Keratinocyte (primary cell): ENCODE data around the gene GSKIP. TPM values are rescaled to one million over a fixed set of nuclear protein-coding genes. Genes with fewer than 3 reads are reported as not detected.
A peak's percentile ranks its signal among the peaks of the same experiment; 100 is the strongest.

Experiments used
- DNase-seq: peaks from one replicate; pipeline ENCODE4 v3.0.0-alpha.2; 2011; ENCODE audit warnings: low read depth, missing footprints, low spot score
- FAIRE-seq: peaks from 2 replicates; lab custom pipeline; 2011; peaks lifted over from hg19 to GRCh38; lab: Jason Lieb, UNC
- H2AFZ ChIP-seq: 2 replicates; pipeline ENCODE4 v1.6.0; 2012; ENCODE audit warnings: low read length, control low read depth, inconsistent platforms; ENCODE audit not compliant: control insufficient read depth
- H3K27ac ChIP-seq: 2 replicates; pipeline ENCODE4 v1.5.1; 2011; ENCODE audit warnings: low read length; ENCODE audit not compliant: control insufficient read depth, insufficient read depth
- H3K27me3 ChIP-seq: 3 replicates; pipeline ENCODE4 v1.6.0; 2011; ENCODE audit warnings: low read length; ENCODE audit not compliant: control insufficient read depth, insufficient read depth; ENCODE audit errors: extremely low read depth
- H3K36me3 ChIP-seq, 2 experiments: 2 replicates in 1 of 2; 3 replicates in 1 of 2; pipeline ENCODE4 v1.5.1; 2011; ENCODE audit warnings: low read length in 2 of 2, mild to moderate bottlenecking in 1 of 2; ENCODE audit not compliant: control insufficient read depth in 2 of 2, insufficient read depth in 2 of 2; ENCODE audit errors: extremely low read depth in 1 of 2
- H3K4me1 ChIP-seq: 3 replicates; pipeline ENCODE4 v1.5.1; 2011; ENCODE audit warnings: low read length; ENCODE audit not compliant: control insufficient read depth, insufficient read depth; ENCODE audit errors: extremely low read depth
- H3K4me2 ChIP-seq: 3 replicates; pipeline ENCODE4 v1.6.0; 2011; ENCODE audit warnings: low read depth, low read length; ENCODE audit not compliant: control insufficient read depth, insufficient read depth; ENCODE audit errors: extremely low read depth
- H3K4me3 ChIP-seq, 3 experiments: fragments of 200-600 bp in 1 of 3; sonication (generic) in 1 of 3; 2 replicates in 2 of 3; 3 replicates in 1 of 3; pipeline ENCODE4 v1.5.1; 2011 to 2016; ENCODE audit warnings: low read length in 3 of 3, mild to moderate bottlenecking in 3 of 3, control low read depth in 2 of 3, inconsistent platforms in 1 of 3, low read depth in 1 of 3, mixed read lengths in 1 of 3, mixed run types in 1 of 3, moderate library complexity in 1 of 3; ENCODE audit not compliant: control insufficient read depth in 2 of 3, insufficient read depth in 2 of 3; ENCODE audit errors: extremely low read depth in 1 of 3
- H3K79me2 ChIP-seq: 2 replicates; pipeline ENCODE4 v1.6.0; 2012; ENCODE audit warnings: low read length; ENCODE audit not compliant: control insufficient read depth, insufficient read depth
- H3K9ac ChIP-seq: 3 replicates; pipeline ENCODE4 v1.6.0; 2011; ENCODE audit warnings: low read length; ENCODE audit not compliant: control insufficient read depth, insufficient read depth; ENCODE audit errors: extremely low read depth
- H3K9me1 ChIP-seq: 3 replicates; pipeline ENCODE4 v1.6.0; 2011; ENCODE audit warnings: low read length; ENCODE audit not compliant: control insufficient read depth, insufficient read depth; ENCODE audit errors: extremely low read depth
- H3K9me3 ChIP-seq: 2 replicates; pipeline ENCODE4 v1.5.1; 2012; ENCODE audit warnings: low read depth, low read length; ENCODE audit not compliant: control insufficient read depth
- H4K20me1 ChIP-seq: 3 replicates; pipeline ENCODE4 v1.6.0; 2011; ENCODE audit warnings: low read length; ENCODE audit not compliant: control insufficient read depth, insufficient read depth; ENCODE audit errors: extremely low read depth
- CTCF ChIP-seq, 3 experiments: IDR thresholded peaks in 1 of 3; conservative IDR thresholded peaks in 1 of 3; optimal IDR thresholded peaks in 1 of 3; 2 replicates in 2 of 3; 3 replicates in 1 of 3; pipeline versions ENCODE3 to v1.5.1; 2011; ENCODE audit warnings: low read length in 3 of 3, mild to moderate bottlenecking in 3 of 3, moderate library complexity in 2 of 3, control low read depth in 1 of 3, inconsistent platforms in 1 of 3; ENCODE audit not compliant: insufficient read depth in 2 of 3; ENCODE audit errors: extremely low read depth in 1 of 3
- EZH2 ChIP-seq: IDR thresholded peaks from one replicate; pipeline ENCODE4 v1.6.1; 2012; ENCODE audit warnings: inconsistent platforms, mild to moderate bottlenecking, low read length, moderate library complexity
- dilution Hi-C: fragments of 300-500 bp; cut with MboI; formaldehyde crosslinking; loops from one replicate; pipeline ENCODE4 v1.7.0; 2020; ENCODE audit warnings: low sequenced_read_pairs; ENCODE audit not compliant: extremely low pct_ligation_motif_present
- polyA plus RNA-seq, 5 experiments: library from polyadenylated mRNA; depleted of rRNA in 3 of 5; stranded (reverse) in 3 of 5; stranded (forward) in 1 of 5; unstranded in 1 of 5; fragments of >200 nt; gene quantifications; 1 replicate in 1 of 5; 2 replicates in 3 of 5; 3 replicates in 1 of 5; pipeline versions ENCODE4 v1.2.1 to v1.2.3, GENCODE V29; 2011 to 2012; ENCODE audit warnings: missing spikeins in 2 of 5, low read depth in 1 of 5, low replicate concordance in 1 of 5

Gene GSKIP
- polyA plus RNA-seq, 1 donor (not counting 4 experiments of a cell fraction or from before 2014, with no cell fraction given): 51.1 TPM

DNA sequence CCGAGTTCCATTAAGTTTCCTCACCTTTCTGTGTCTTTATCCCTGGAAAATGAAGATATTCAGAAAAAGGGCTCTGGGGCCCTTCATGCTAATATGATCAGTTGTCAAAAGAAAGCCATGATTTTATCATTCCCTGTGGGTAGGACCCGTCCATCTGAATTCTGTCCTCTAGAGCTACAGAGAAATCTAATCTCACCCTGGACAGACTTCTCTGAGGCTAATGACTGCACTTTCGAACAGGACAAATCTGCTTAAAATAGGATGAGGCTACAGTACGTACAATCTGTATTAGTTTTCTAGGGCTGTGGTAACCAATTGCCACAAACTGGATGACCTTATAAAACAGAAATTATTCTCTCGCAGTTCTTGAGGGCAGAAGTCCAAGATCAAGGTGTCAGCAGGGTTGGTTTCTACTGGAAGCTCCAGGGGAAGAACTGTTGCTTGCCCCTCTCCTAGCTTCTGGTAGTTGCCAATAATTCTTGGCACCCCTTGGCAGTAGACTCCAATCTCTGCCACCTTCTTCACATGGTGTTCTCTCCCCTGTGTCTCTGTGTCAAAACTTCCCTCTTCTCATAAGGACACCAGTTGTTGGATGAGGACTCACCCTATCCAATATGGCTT, 29.9 kb downstream of the GSKIP start:
- H3K4me3 ChIP-seq: no peak overlapping the region
- no peaks in the 10 kb centered on the region for H4K20me1 ChIP-seq
- no peak for TF ChIP-seq CTCF (optimal IDR thresholded peaks at IDR 0.05 in 1 of 3, IDR thresholded peaks at IDR 0.05 in 1 of 3, conservative IDR thresholded peaks at IDR 0.05 in 1 of 3; ENCODE audit: extremely low read depth in 1 of 3, insufficient read depth in 2 of 3, low read length in 3 of 3)
- no peak for TF ChIP-seq EZH2
- no peaks in the 10 kb centered on the region for H3K27me3 ChIP-seq
- no peak overlapping the region for H3K9ac ChIP-seq
- H3K9me3 ChIP-seq: no peaks in the 10 kb centered on the region
- H3K4me2 ChIP-seq: peak overlapping the region; percentile 98
- no peaks in the 10 kb centered on the region for H3K79me2 ChIP-seq
- DNase-seq (no peak), FAIRE-seq (no peak)
- H2AFZ ChIP-seq: no peak overlapping the region
- no peaks in the 10 kb centered on the region for H3K9me1 ChIP-seq
- peaks cover 4% of the 10 kb centered on the region for H3K4me1 ChIP-seq
- dilution Hi-C loops: no loop called here
- H3K36me3 ChIP-seq: no peaks in the 10 kb centered on the region
- no peak overlapping the region for H3K27ac ChIP-seq

DNA sequence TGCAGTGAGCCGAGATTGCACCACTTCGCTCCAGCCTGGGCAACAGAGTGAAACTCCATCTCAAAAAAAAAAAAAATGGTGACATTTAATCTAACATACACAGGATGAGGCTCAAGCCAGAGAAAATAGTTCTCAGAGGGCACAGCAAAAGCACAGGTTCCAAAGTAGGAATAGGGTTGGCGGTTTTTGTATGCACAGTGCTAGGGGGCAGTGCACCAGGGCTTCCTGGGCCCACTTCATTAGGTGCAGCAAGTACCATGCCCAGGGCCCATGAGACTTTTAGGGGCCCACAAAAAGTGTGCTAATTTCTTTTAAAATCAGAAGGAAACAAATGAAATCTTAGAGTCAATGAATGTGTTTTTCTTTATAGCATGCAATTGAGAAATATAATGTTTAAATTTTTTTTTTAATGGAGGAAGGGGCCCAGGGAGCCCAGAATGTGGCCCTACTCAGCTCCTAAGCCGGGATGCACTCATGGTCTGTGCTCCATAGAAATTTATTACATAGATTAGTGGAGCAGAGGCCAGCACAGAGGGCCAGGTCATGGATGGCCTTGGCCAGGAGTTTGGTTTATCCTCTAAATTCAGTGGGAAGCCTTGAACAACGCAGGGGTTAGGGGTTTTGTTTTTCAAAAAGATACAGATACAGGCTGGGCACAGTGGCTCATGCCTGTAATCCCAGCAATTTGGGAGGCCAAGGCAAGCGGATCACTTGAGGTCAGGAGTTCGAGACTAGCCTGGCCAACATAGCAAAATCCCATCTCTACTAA, 30.9 kb downstream of the GSKIP start:
- TF ChIP-seq CTCF (optimal IDR thresholded peaks at IDR 0.05 in 1 of 3, IDR thresholded peaks at IDR 0.05 in 1 of 3, conservative IDR thresholded peaks at IDR 0.05 in 1 of 3; ENCODE audit: extremely low read depth in 1 of 3, insufficient read depth in 2 of 3, low read length in 3 of 3) (no peak), EZH2 (no peak)
- no peaks in the 10 kb centered on the region for H3K27me3 ChIP-seq
- DNase-seq (no peak), FAIRE-seq (no peak)
- H3K4me2 ChIP-seq: no peak overlapping the region
- no peaks in the 10 kb centered on the region for H3K9me3 ChIP-seq
- no peak overlapping the region for H3K4me3 ChIP-seq
- no peak overlapping the region for H3K9ac ChIP-seq
- no peak overlapping the region for H2AFZ ChIP-seq
- no peaks in the 10 kb centered on the region for H3K36me3 ChIP-seq
- H4K20me1 ChIP-seq: no peaks in the 10 kb centered on the region
- no peaks in the 10 kb centered on the region for H3K9me1 ChIP-seq
- dilution Hi-C loops: no loop called here
- peaks cover 4% of the 10 kb centered on the region for H3K4me1 ChIP-seq
- H3K79me2 ChIP-seq: no peaks in the 10 kb centered on the region
- no peak overlapping the region for H3K27ac ChIP-seq
